Cerebellar nuclear complex (tissue), 1 donor: Measurements from ENCODE around the gene TSKS.

Source experiments
- DNase-seq, 2 experiments: peaks; one replicate each; lab custom pipeline; 2025; lab: John Stamatoyannopoulos, UW

Gene TSKS

GRCh38 chr19:49716154-49716553, 47.0 kb downstream of the TSKS start:
- DNase-seq = no peak

- no peak for DNase-seq
Measured at GRCh38 chr19:49713236-49713845, 49.8 kb downstream of the TSKS start.

GRCh38 chr19:49712397-49712859, 50.7 kb downstream of the TSKS start:
- DNase-seq = no peak

- no peak for DNase-seq
Measured at GRCh38 chr19:49710372-49710951, 52.6 kb downstream of the TSKS start.

- DNase-seq = no peak
Measured at GRCh38 chr19:49705919-49706318, 57.2 kb downstream of the TSKS start.

DNA sequence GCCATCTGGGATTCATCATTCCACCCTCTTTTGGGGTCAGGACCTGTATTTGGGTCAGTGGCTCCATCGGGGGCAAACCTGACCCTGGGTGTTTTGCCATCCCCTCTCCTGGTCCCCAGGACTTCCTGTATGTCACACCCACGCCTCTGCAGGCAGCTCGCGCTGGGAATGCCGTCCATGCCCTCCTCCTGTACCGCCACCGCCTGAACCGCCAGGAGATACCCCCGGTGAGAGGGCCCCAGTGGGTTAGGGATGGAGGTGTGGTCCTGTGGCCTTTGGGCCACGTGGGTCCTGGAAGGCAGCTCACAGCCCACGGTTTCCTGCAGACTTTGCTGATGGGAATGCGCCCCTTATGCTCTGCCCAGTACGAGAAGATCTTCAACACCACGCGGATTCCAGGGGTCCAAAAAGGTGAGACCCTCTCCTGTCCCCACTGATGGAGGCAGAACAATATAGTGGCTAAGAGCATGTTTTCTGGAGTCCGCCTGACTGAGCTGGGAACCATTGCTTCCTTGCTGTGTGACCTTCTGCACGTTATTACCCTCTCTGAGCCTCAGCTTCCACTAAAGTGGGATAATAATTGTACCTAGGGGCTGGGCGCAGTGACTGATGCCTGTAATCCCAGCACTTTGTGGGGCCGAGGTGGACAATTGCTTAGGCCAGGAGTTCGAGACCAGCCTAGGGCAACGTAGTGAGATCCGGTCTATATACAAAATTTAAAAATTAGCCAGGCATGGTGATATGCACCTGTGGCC, 58.0 kb downstream of the TSKS start:
- DNase-seq = no peak

- no peak for DNase-seq
Measured at GRCh38 chr19:49701271-49701786, 61.8 kb downstream of the TSKS start.

- DNase-seq = no peak
Measured at GRCh38 chr19:49700563-49700962, 62.5 kb downstream of the TSKS start.

GRCh38 chr19:49699364-49699763, 63.7 kb downstream of the TSKS start:
- DNase-seq = no peak

GRCh38 chr19:49696865-49697264, 66.2 kb downstream of the TSKS start:
- DNase-seq = no peak

DNA sequence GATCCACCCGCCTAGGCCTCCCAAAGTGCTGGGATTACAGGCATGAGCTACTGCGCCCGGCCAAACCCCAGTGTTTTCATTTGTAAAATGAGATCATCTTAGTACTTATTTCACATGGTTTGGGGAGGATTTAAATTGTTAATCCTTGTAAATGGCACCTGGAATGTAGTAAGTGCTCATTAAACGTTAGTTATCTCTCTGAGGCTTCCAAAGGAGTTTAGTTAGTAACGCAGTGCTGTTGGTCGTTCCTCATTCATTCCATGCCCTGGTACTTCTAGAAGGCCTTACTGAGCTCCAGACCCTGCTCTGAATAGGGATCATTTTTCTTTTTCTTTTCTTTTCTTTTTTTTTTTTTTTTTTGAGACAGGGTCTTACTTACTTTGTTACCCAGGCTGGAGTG, 67.0 kb downstream of the TSKS start:
- DNase-seq = no peak

DNA sequence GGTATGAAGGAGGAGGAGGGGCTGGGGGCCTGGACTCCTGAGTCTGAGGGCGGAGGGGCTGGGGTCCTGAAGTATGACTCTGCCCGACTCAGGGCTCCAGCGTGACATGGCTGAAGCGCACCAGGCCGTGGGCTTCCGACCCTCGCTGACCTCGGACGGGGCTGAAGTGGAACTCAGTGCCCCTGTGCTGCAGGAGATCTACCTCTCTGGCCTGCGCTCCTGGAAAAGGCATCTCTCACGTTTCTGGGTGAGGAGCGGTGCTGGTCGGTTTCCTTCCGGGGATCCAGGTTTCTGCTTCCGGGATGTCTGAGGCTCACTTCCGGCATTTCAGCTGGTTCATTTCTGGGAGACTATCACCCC, 71.0 kb downstream of the TSKS start:
- peak in 1 of 2 experiments; percentile 20 for DNase-seq

DNA sequence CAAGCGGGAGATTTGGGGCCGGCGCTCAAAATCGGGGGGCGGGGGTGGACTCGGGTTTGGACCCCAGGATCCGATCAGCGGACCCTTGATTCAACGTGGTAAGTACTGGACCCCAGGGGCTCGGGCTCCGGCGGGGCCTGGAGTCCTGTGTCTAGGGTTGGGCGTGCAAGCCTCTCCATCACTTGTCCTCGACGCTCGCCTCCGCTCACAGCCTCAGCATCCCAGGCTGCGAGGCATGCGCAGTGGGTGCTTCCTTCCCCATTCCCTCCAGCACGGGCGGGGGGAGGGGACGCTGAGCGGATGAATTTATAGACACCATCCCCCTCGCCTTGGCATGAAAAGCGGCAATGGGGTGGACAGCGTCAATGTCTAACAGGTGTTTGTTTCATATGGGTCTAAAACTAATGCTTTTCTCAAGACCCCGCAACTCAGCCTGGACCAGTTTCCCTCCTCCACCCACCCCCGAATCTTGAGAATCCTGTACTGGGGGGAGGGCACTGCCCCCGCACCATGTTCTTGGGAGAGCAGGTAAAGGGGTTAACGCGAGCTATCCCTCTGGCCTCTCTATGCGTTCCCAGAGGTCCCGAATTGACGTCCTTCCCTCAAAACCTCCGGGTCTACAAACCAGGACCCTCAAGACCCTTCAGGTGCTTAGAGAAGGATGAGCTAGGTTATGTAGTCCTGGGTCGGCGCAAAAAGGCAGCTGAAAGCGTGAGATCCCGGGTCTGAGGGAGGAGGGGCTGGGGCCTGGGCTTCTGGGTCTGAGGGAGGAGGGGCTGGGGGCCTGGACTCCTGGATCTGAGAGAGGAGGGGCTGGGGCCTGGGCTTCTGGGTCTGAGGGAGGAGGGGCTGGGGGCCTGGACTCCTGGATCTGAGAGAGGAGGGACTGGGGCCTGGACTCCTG, 71.6 kb downstream of the TSKS start:
- DNase-seq = no peak

GRCh38 chr19:49690656-49691242, 72.4 kb downstream of the TSKS start, which contains the start of gene CPT1C:
CPT1C (plus strand) TSS chr19:49691116; CDS start chr19:49692253, 1,137 bp downstream.
- peak; percentile 84 to 88 for DNase-seq

- no peak for DNase-seq
Measured at GRCh38 chr19:49690079-49690655, 72.9 kb downstream of the TSKS start.
